K562 (cell line): ENCODE data around the gene MPND. TPM values are rescaled to one million over a fixed set of nuclear protein-coding genes. Genes with fewer than 3 reads are reported as not detected.

Source experiments
- GABPA ChIP-seq: fragments of 200-800 bp; sonication (Bioruptor generic); conservative IDR thresholded peaks from 2 replicates; pipeline ENCODE4 v1.6.1; 2016; ENCODE audit warnings: low read depth, missing genetic modification characterization, missing compliant biosample characterization
- NBN ChIP-seq: fragments of 450-650 bp; IDR thresholded peaks from 2 replicates; pipeline ENCODE4 v1.6.1; 2016; ENCODE audit warnings: low read depth, mild to moderate bottlenecking
- NCOA6 ChIP-seq: fragments of 450-650 bp; IDR thresholded peaks from 2 replicates; pipeline ENCODE4 v1.6.1; 2017; ENCODE audit warnings: mild to moderate bottlenecking
- NFRKB ChIP-seq: fragments of 450-650 bp; IDR thresholded peaks from 2 replicates; pipeline ENCODE4 v1.6.1; 2016; ENCODE audit warnings: low read depth
- PATZ1 ChIP-seq: fragments of 250-450 bp; sonication (Bioruptor Pico); IDR thresholded peaks from 2 replicates; pipeline ENCODE4 v1.5.0; 2020; ENCODE audit warnings: mild to moderate bottlenecking, borderline replicate concordance
- RAD21 ChIP-seq, 2 experiments: fragments of 250-450 bp in 1 of 2; fragments of 450-650 bp in 1 of 2; sonication (Bioruptor Pico) in 1 of 2; formaldehyde crosslinking in 1 of 2; IDR thresholded peaks in 1 of 2; conservative IDR thresholded peaks in 1 of 2; 2 replicates each; pipeline versions ENCODE4 v1.4.0 to v1.8.0; 2020 to 2022; ENCODE audit warnings: mild to moderate bottlenecking in 2 of 2, moderate library complexity in 1 of 2
- RBM25 ChIP-seq: fragments of 200-400 bp; formaldehyde crosslinking; IDR thresholded peaks from 2 replicates; pipeline ENCODE4 v1.6.1; 2018; ENCODE audit warnings: low read length, low read depth, moderate library complexity; ENCODE audit not compliant: severe bottlenecking
- SMARCE1 ChIP-seq: fragments of 450-650 bp; IDR thresholded peaks from 2 replicates; pipeline ENCODE4 v1.7.1; 2016; ENCODE audit warnings: mild to moderate bottlenecking
- TEAD4 ChIP-seq, 2 experiments: sonication (generic) in 1 of 2; formaldehyde crosslinking in 1 of 2; IDR thresholded peaks; 2 replicates each; pipeline versions ENCODE4 v1.6.1 to v1.8.0; 2012 to 2022; ENCODE audit warnings: borderline replicate concordance in 1 of 2, inconsistent platforms in 1 of 2, low read length in 1 of 2, mild to moderate bottlenecking in 1 of 2, missing genetic modification reagents in 1 of 2
- UBTF ChIP-seq, 2 experiments: IDR thresholded peaks; 2 replicates each; pipeline ENCODE4 v1.6.1; 2012; ENCODE audit warnings: improper control_type of control experiment in 2 of 2, low read depth in 2 of 2, low read length in 2 of 2, borderline replicate concordance in 1 of 2
- USF1 ChIP-seq: sonication (generic); formaldehyde crosslinking; IDR thresholded peaks from 2 replicates; pipeline ENCODE4 v1.9.0; 2022; ENCODE audit warnings: mild to moderate bottlenecking, missing genetic modification reagents
- ZBTB7A ChIP-seq: IDR thresholded peaks from 2 replicates; pipeline ENCODE4 v1.6.1; 2011; ENCODE audit warnings: low read depth, mild to moderate bottlenecking, low read length, moderate library complexity, borderline replicate concordance; ENCODE audit not compliant: control insufficient read depth
- ZNF133 ChIP-seq: fragments of 250-450 bp; sonication (Bioruptor Pico); IDR thresholded peaks from 2 replicates; pipeline ENCODE4 v1.4.0; 2020; ENCODE audit warnings: mild to moderate bottlenecking
- ZNF668 ChIP-seq: fragments of 250-450 bp; sonication (Bioruptor Pico); IDR thresholded peaks from 2 replicates; pipeline ENCODE4 v1.8.0; 2022; ENCODE audit warnings: mild to moderate bottlenecking, inconsistent platforms
- polyA plus RNA-seq, 8 experiments: library from polyadenylated mRNA; depleted of rRNA in 4 of 8; stranded (reverse) in 5 of 8; unstranded in 3 of 8; fragments of >200 nt; fragmentation: Nextera tagmentation in 2 of 8; fragmentation: Illumina TruSeq in 1 of 8; extraction: Ambion mirVana in 2 of 8; extraction: Trizol in 1 of 8; gene quantifications; 2 replicates each; pipeline versions ENCODE4 v1.2.1 to v1.2.3, GENCODE V29; 2011 to 2014; ENCODE audit warnings: inconsistent platforms in 1 of 8, missing spikeins in 1 of 8
- total RNA-seq, 7 experiments: library from RNA; depleted of rRNA in 6 of 7; stranded (reverse); fragments of >200 nt in 6 of 7; fragmentation: Illumina TruSeq in 2 of 7; extraction: Trizol in 2 of 7; gene quantifications; 2 replicates each; pipeline versions ENCODE4 v1.2.1 to v1.2.3, GENCODE V29; 2011 to 2021; ENCODE audit warnings: low replicate concordance in 1 of 7

MPND gene
- total and polyA plus RNA-seq, 9 of the 15 experiments (the other 6 are each of a cell fraction or from before 2014, with no cell fraction given): 0.25 to 14.0 (median 3.9) TPM

DNA sequence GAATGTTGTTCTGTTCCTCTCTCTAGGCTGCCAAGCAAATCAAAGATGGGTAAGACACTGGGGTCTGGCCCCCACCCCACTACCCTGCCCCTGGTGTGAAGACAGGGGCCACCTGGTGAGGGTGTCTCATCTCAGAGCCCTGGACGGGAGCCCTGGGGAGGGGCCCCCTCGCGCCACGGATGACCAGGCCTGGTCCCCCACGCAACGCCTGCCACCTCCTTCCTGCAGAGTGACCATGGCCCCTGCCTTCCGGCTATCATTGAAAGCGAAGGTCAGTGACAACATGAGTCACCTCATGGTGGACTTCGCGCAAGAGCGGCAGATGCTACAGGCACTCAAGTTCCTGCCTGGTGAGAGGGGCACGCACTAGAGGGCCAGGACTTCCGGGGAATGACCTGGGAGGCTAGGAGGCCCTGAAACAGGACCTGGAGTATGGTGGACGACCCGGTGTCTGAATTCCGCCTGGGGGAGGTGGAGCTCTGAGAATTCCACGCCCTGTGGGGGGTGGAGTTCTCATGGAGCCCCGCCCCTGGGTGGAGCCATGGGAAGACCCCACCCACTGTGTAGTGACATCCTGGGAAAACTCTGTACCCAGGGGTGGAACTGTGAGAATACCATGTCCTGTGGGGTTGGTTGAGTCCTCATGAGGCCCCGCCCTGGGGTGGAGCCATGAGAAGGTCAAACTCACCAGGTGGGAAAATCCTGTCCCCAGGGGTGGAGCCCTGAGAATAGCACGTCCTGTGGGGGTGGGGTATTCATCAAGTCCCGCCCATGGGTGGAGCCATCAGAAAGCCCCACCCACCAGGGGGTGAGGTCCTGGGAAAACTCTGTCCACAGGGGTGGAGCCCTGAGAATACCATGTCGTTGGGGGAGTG is 32.9 kb upstream of the MPND start (continued):
- peak; percentile 52; the same call in 1 of the 2 replicates for TF ChIP-seq USF1
- TF ChIP-seq RBM25: no peak
- peak in 1 of 2 experiments; percentile 14; a peak in 1 of 4 replicates for TF ChIP-seq RAD21 (CRISPR knock-in tag; conservative IDR thresholded peaks at IDR 0.05 in 1 of 2, IDR thresholded peaks at IDR 0.05 in 1 of 2)
- TF ChIP-seq PATZ1: no peak
- TF ChIP-seq ZNF133 (CRISPR knock-in tag): no peak
- no peak for TF ChIP-seq NCOA6
- peak; percentile 65 for TF ChIP-seq GABPA (tag)
- no peak for TF ChIP-seq ZNF668 (CRISPR knock-in tag)
- TF ChIP-seq TEAD4 (IDR thresholded peaks at IDR 0.05; ENCODE audit: low read length): peak; percentile 50; the same call in 1 of the 2 replicates
- no peak for TF ChIP-seq TEAD4 (CRISPR knock-in tag; IDR thresholded peaks at IDR 0.05; ENCODE audit: borderline replicate concordance)
- peak; percentile 51; the same call in 1 of the 2 replicates for TF ChIP-seq ZBTB7A
- peak; percentile 59 for TF ChIP-seq SMARCE1
- TF ChIP-seq NFRKB: peak; percentile 56; the same call in 1 of the 2 replicates
- TF ChIP-seq UBTF (IDR thresholded peaks at IDR 0.05; ENCODE audit: borderline replicate concordance in 1 of 2, low read depth in 2 of 2, low read length in 2 of 2): 0 out of 4 replicates have a peak, but pooled peaks of 1 of the 2 experiments have one; percentile 19
- 0 out of 2 replicates have a peak, but pooled peaks have one; percentile 40 for TF ChIP-seq NBN
